ENCODE measurements around the gene GRHL3. TPM values are rescaled to one million over a fixed set of nuclear protein-coding genes. Genes with fewer than 3 reads are reported as not detected.
"Not testable (repeated sequence)": the region's sequence is repeated elsewhere in the genome, so short reads cannot be mapped to it uniquely, and the experiment has no call there.

Gene GRHL3
- total RNA-seq, 4 donors from 2014 or later: 0.11 to 0.27 TPM; not detected in 2

DNA sequence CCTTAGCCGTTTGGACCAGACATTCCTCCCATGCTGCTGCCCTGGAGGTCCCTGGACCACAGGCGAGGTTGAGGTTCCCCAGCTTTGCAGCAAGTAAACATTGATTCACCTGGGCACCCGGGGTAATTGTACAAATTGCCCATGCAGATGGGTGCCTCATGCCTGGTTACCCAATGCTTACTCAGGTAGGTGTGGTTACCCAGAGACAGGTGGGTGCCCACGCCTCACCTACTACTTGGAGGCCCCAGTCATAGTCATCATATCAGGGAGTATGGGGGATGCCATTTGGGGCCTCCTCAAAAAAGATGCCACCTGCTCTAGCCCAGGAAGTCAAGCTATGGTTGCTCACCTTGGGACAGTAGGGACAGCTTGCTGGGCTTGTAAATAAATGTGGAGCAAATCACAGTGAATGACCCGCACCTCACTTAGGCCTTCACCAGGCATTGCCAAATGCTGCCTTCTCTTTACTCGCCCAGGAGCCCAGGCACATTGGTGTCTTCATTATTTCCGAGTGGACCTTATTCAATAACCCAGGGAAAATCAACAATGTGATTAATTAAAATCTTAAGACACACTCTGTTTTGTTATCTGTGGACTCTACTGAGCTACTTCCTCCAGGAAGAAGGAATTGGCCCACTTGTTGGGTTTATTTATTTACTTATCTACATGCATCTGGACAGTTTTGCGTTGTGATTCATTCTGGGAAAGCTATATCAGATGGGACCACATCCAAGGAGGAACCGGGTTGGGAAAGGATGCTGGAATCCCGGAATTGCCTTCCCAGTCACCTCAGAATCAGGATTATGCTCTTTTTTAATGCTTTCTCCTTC, 35.6 kb upstream of the GRHL3 start:
- DNase-seq: peak; percentile 45 to 54
- H3K36me3 ChIP-seq: no peaks in the 10 kb centered on the region
- intact Hi-C loops (cut with DNase I): no loop called here
- H3K9me3 ChIP-seq: no peaks in the 10 kb centered on the region
- TF ChIP-seq POLR2A (IDR thresholded peaks at IDR 0.05): no peak
- peaks cover 6 to 20% of the 10 kb centered on the region in 2 donors for H3K4me1 ChIP-seq
- WGBS, 2 donors: 53 to 54% methylated on average over 9 to 10 of the region's 10 CpGs
- peak overlapping the region in 1 of 3 donors; percentile 22 for H3K27ac ChIP-seq
- H3K4me3 ChIP-seq (replicated peaks in 1 of 3): no peak overlapping the region
- H3K27me3 ChIP-seq: no peaks in the 10 kb centered on the region

DNA sequence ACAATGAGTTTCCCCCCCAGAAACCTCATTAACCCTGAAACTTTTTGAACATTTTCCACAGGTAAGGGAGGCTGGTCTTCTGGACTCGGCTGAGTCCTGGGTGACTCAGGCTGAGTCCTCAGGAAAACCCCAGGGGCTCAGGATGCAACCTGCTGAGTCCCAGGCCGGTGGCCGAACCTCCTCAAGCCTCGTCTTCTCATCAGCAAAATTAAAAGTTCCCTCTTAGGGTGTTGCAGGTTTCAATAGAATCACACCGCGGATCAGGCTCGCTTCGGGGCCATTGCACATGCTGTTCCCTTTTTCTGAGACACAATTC, 35.0 kb upstream of the GRHL3 start:
- WGBS, 2 donors: 78 to 84% methylated on average over 8 of the region's 8 CpGs
- no peaks in the 10 kb centered on the region for H3K36me3 ChIP-seq
- H3K27ac ChIP-seq: no peak overlapping the region
- H3K4me1 ChIP-seq: peaks cover 6 to 26% of the 10 kb centered on the region in 2 donors
- intact Hi-C loops (cut with DNase I): no loop called here
- H3K4me3 ChIP-seq (replicated peaks in 1 of 3): no peak overlapping the region
- TF ChIP-seq, protein P1, sequence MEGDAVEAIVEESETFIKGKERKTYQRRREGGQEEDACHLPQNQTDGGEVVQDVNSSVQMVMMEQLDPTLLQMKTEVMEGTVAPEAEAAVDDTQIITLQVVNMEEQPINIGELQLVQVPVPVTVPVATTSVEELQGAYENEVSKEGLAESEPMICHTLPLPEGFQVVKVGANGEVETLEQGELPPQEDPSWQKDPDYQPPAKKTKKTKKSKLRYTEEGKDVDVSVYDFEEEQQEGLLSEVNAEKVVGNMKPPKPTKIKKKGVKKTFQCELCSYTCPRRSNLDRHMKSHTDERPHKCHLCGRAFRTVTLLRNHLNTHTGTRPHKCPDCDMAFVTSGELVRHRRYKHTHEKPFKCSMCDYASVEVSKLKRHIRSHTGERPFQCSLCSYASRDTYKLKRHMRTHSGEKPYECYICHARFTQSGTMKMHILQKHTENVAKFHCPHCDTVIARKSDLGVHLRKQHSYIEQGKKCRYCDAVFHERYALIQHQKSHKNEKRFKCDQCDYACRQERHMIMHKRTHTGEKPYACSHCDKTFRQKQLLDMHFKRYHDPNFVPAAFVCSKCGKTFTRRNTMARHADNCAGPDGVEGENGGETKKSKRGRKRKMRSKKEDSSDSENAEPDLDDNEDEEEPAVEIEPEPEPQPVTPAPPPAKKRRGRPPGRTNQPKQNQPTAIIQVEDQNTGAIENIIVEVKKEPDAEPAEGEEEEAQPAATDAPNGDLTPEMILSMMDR (IDR thresholded peaks at IDR 0.05): no peak
- no peak for TF ChIP-seq POLR2A (IDR thresholded peaks at IDR 0.05)
- no peak for DNase-seq
- H3K27me3 ChIP-seq: no peaks in the 10 kb centered on the region
- H3K9me3 ChIP-seq: no peaks in the 10 kb centered on the region

DNA sequence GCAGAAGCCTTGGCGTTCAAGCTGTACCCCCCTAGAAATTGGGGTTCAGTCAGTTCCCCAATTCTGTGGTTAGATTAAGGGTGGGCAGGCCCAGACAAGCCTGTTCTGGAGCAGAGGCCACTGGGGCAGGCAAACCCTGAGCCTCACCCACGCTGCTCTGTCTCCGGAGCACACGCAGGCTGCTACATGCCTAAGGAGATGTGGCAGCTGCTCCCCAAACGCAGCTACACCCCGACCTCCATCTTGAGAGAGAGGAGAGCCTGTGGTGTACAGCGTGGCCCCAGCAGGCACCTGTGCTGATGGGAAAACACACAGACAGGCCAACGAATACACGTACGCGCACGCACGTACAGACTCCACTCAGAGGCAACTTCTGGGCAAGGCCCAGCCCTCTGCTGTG, 33.9 kb upstream of the GRHL3 start:
- WGBS, 2 donors: 96 to 98% methylated on average over 7 to 13 of the region's 13 CpGs
- intact Hi-C loops (cut with DNase I): no loop called here
- no peak overlapping the region for H3K27ac ChIP-seq
- no peak overlapping the region for H3K4me3 ChIP-seq (replicated peaks in 1 of 3)
- H3K4me1 ChIP-seq: peaks cover 13 to 36% of the 10 kb centered on the region in 2 donors
- H3K9me3 ChIP-seq: no peaks in the 10 kb centered on the region
- no peaks in the 10 kb centered on the region for H3K36me3 ChIP-seq
- TF ChIP-seq, protein P1 (IDR thresholded peaks at IDR 0.05): no peak
- TF ChIP-seq POLR2A (IDR thresholded peaks at IDR 0.05): no peak
- DNase-seq: no peak
- H3K27me3 ChIP-seq: no peaks in the 10 kb centered on the region

DNA sequence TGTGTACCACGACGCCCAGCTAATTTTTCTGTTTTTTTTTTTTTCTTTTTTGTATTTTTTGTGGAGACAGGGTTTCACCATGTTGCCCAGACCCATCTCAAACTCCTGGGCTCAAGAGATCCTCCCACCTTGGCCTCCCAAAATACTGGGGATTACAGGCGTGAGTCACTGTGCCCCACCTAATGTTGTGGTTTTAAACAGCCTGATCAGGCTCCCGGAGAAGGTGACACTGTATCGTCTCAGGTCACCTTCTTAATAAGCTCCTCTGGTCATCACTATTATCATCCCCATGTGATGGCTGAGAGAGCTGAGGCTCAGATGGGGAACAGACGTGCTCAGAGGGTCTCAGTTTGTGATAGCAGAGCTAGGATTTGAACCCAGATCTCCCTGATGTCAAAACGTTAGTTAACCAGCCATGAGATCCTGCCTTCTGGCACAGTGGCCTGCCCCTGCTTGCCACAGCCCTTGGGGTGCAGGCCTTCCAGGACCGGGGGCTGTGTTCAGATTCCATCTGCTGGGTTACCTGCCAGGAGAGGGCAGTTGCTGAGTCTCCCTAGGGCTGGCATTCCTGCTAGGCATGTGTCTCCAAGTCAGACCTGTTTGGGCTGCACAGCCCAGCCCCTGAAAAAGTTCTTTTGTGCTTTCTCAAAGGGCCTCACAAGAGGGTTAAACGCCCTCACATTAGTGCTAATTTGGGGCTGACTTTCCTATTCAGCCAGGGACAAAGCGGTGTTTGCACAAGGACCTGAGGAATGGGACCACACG, 32.7 kb upstream of the GRHL3 start:
- no peak overlapping the region for H3K4me3 ChIP-seq (replicated peaks in 1 of 3)
- no peak for TF ChIP-seq POLR2A (IDR thresholded peaks at IDR 0.05)
- TF ChIP-seq, protein P1 (IDR thresholded peaks at IDR 0.05): no peak
- intact Hi-C loops (cut with DNase I): no loop called here
- no peaks in the 10 kb centered on the region for H3K36me3 ChIP-seq
- H3K27ac ChIP-seq: no peak overlapping the region
- DNase-seq: no peak
- no peaks in the 10 kb centered on the region for H3K9me3 ChIP-seq
- WGBS, 2 donors: 95 to 98% methylated on average over 11 of the region's 11 CpGs
- H3K27me3 ChIP-seq: no peaks in the 10 kb centered on the region
- H3K4me1 ChIP-seq: peaks cover 13 to 44% of the 10 kb centered on the region in 2 donors

DNA sequence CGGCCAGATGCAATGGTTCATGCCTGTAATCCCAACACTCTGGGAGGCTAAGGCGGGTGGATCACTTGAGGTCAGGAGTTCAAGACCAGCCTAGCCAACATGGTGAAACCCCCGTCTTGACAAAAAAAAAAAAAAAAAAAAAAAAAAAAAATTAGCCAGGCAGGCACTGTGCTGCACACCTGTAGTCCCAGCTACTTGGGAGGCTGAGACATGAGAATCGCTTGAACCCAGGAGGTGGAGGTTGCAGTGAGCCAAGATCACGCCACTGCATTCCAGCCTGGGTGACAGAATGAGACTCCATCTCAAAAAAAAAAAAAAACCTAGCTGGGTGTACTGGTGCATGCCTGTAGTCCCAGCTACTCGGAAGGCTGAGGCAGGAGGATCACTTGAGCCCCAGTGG, 31.4 kb upstream of the GRHL3 start:
- H3K9me3 ChIP-seq; H3K27me3 ChIP-seq; intact Hi-C loops (cut with DNase I); H3K36me3 ChIP-seq; DNase-seq; H3K27ac ChIP-seq; H3K4me3 ChIP-seq (replicated peaks in 1 of 3): not testable (repeated sequence)
- 87 to 92% methylated on average over 6 of the region's 6 CpGs for WGBS, 2 donors
- peaks cover 13 to 41% of the 10 kb centered on the region in 2 donors for H3K4me1 ChIP-seq

DNA sequence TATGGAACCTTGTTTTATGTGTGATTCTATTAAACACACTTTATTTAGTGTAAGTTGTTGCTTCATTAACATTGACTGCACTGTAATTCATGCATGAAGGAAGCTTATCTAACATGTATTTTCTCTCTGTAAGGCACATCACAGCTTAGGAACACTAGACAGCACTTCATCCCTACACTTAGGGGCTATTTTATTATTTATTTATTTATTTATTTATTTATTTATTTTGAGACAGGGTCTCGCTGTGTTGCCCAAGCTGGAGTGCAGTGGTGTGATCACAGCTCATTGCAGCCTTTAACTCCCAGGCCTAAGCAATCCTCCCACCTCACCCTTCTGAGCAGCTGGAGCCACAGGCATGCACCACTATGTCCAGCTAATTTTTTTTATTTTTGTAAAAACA, 30.7 kb upstream of the GRHL3 start:
- H3K4me3 ChIP-seq (replicated peaks in 1 of 3): no peak overlapping the region
- no peak overlapping the region for H3K27ac ChIP-seq
- no peak for TF ChIP-seq POLR2A (IDR thresholded peaks at IDR 0.05)
- TF ChIP-seq, protein P1 (IDR thresholded peaks at IDR 0.05): no peak
- no peaks in the 10 kb centered on the region for H3K9me3 ChIP-seq
- intact Hi-C loops (cut with DNase I): no loop called here
- WGBS, 2 donors: 91 to 97% methylated on average over 1 of the region's 1 CpG
- no peak for DNase-seq
- no peaks in the 10 kb centered on the region for H3K27me3 ChIP-seq
- no peaks in the 10 kb centered on the region for H3K36me3 ChIP-seq
- peaks cover 10 to 34% of the 10 kb centered on the region in 2 donors for H3K4me1 ChIP-seq

All from thyroid gland (tissue), 4 donors.